Natural killer cell treated with Interleukin-12 subunit alpha and Interleukin-12 subunit beta and Interleukin-15 and Interleukin-18, amount 100 ng/mL, for 72 hours (primary cell): Measurements from ENCODE around the gene SH2B3. TPM values are rescaled to one million over a fixed set of nuclear protein-coding genes. Genes with fewer than 3 reads are reported as not detected.
"Not testable (repeated sequence)": the region's sequence is repeated elsewhere in the genome, so short reads cannot be mapped to it uniquely, and the experiment has no call there.

Experiments
- ATAC-seq, 2 donors: fragments of 150-1000 bp; cut with Tn5 transposase in 1 of 2; sonication (Bioruptor Pico), chemical (Tn5 transposase) in 1 of 2; 2 replicates each; pipeline ENCODE4 v1.10.0; 2021
- DNase-seq: peaks from one replicate; pipeline ENCODE4 v3.0.0; 2022; ENCODE audit warnings: low spot score
- H3K27ac Mint-ChIP-seq, 2 donors: 1 replicate in 1 of 2; 2 replicates in 1 of 2; pipeline ENCODE4 v1.8.0; 2022; ENCODE audit warnings: mixed read lengths in 2 of 2, mild to moderate bottlenecking in 1 of 2, moderate library complexity in 1 of 2
- H3K27me3 Mint-ChIP-seq, 2 donors: 1 replicate in 1 of 2; 2 replicates in 1 of 2; pipeline ENCODE4 v1.8.0; 2022; ENCODE audit warnings: mixed read lengths in 2 of 2
- H3K36me3 Mint-ChIP-seq: one replicate; pipeline ENCODE4 v1.8.0; 2022; ENCODE audit warnings: mixed read lengths
- H3K4me1 Mint-ChIP-seq, 2 donors: 1 replicate in 1 of 2; 2 replicates in 1 of 2; pipeline ENCODE4 v1.8.0; 2022; ENCODE audit warnings: low read depth in 2 of 2, mixed read lengths in 2 of 2, mild to moderate bottlenecking in 1 of 2
- H3K4me3 Mint-ChIP-seq: one replicate; pipeline ENCODE4 v1.8.0; 2022; ENCODE audit warnings: mixed read lengths
- H3K9me3 Mint-ChIP-seq: 2 replicates; pipeline ENCODE4 v1.8.0; 2022; ENCODE audit warnings: mixed read lengths
- total RNA-seq, 2 donors: library from RNA; stranded (reverse); gene quantifications; one replicate each; pipeline ENCODE4 v1.2.3, GENCODE V29; 2022

Gene SH2B3
- total RNA-seq, 2 donors from 2014 or later, result 10.0 to 12.2 TPM

DNA sequence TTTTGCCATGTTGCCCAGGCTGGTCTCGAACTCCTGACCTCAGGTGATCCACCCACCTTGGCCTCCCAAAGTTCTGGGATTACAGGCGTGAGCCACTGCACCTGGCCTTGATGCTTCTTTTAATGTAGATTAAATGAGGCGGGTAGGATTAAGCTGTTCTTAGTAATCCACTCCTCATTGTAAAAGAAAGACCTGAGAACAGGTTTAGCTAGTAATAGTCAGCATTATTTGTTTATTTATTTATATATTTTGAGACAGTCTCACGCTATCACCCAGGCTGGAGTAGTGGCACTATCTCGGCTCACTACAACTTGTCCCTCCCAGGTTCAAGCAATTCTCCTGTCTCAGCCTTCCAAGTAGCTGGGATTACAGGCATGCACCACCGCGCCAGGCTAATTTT is 9.5 kb upstream of the SH2B3 start:
- H3K4me3 Mint-ChIP-seq, result not testable (repeated sequence)

DNA sequence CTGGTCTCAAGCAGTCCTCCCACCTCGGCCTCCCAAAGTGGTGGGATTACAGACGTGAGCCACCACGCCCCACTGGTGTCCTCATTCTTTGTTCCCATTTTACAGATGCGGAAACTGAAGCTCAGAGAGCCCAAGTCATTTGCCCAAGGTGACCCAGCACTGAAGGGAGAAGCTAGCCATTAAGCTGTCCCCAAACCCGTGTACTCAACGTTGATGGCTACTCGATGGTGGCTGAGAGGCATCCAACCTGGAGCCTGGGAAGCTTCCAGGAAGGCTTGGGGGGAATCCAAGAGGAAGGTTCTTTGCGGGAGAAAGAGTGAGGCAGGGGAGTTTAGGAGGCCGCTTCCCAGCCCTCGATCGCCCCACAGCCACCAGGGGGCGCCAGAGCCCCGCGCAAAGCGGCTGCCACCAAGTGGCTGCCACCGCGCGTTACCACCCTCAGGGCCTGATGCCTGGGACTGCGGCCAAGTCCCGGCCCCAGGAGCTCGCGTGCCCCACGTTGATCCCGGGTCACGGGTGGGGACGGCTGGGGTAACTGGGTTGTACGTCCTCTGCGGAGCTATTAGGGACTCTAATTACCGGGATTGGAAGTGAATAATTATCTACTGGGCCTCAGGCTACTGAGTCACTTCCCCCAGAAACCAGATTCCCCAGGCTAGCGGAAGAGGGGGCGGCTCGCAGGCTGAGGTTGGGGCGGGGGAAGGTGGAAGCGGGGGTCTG is 8.8 kb upstream of the SH2B3 start:
- DNase-seq (peak; percentile 91), ATAC-seq (peak; percentile 90 to 93)
- H3K4me1 Mint-ChIP-seq, result peaks cover 19 to 25% of the 10 kb centered on the region in 2 donors
- peak overlapping the region in 1 of 2 donors; percentile 10 for H3K27ac Mint-ChIP-seq
- peaks cover 7% of the 10 kb centered on the region for H3K36me3 Mint-ChIP-seq
- peak overlapping the region; percentile 59 for H3K4me3 Mint-ChIP-seq
- H3K9me3 Mint-ChIP-seq, result no peaks in the 10 kb centered on the region
- H3K27me3 Mint-ChIP-seq, result peaks cover 15 to 17% of the 10 kb centered on the region in 2 donors

More for the DNA sequence above, 9.5 kb upstream of the SH2B3 start:
- not testable (repeated sequence) for DNase-seq, H3K36me3 Mint-ChIP-seq, H3K9me3 Mint-ChIP-seq, ATAC-seq
- peaks cover 15 to 17% of the 10 kb centered on the region in 2 donors for H3K27me3 Mint-ChIP-seq
- peak overlapping the region in 1 of 2 donors; percentile 10 for H3K27ac Mint-ChIP-seq
- peaks cover 19 to 25% of the 10 kb centered on the region in 2 donors for H3K4me1 Mint-ChIP-seq

DNA sequence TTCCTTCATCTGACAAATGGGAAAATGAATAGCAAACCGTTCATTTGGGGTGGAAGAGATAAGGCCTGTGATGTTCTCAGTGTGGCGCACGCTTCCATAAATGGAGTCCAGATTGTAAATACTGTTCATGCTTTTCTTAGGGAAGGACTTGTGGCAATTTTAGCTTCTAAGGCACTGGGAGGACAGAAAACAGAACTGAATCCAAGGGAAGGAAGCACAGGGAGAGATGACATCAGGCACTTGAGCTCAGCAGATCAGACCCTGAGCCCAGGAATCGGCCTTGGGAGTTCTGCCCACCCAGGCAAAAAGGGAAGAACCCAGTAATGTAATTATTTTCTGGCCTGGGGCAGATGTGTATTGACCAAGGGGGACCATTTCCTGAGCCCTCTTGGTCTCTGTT is 7.2 kb upstream of the SH2B3 start:
- peaks cover 26 to 32% of the 10 kb centered on the region in 2 donors for H3K4me1 Mint-ChIP-seq
- H3K27me3 Mint-ChIP-seq, result peaks cover 15 to 17% of the 10 kb centered on the region in 2 donors
- no peak overlapping the region for H3K27ac Mint-ChIP-seq
- no peaks in the 10 kb centered on the region for H3K9me3 Mint-ChIP-seq
- DNase-seq, result no peak
- no peak for ATAC-seq
- no peak overlapping the region for H3K4me3 Mint-ChIP-seq
- peaks cover 7% of the 10 kb centered on the region for H3K36me3 Mint-ChIP-seq

DNA sequence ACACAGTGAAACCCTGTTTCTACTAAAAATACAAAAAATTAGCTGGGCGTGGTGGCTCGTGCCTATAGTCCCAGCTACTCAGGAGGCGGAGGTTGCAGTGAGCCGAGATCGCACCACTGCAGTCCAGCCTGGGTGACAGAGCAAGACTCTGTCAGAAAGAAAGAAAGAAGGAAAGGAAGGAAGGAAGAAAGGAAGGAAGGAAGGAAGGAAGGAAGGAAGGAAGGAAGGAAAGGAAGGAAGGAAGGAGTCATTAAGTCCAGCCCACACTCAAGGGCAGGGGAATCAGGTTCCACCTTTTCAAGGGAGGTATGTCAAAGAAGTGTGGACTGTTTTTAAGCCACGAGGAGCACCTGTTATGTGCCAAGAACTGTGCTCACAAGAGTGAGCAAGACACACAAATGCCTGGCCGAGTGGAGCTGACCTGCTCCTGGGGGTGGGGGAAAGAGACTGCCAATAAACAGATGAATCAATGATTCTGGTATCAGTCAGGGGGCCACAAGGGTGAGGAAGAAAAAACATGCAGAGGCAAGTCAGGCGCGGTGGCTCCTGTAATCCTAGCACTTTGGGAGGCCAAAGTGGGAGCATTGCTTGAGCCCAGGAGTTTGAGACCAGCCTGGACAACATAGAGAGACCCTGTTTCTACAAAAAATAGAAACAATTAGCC is 5.8 kb upstream of the SH2B3 start:
- H3K36me3 Mint-ChIP-seq, DNase-seq, ATAC-seq, H3K9me3 Mint-ChIP-seq: not testable (repeated sequence)
- peak overlapping the region; percentile 38 for H3K4me3 Mint-ChIP-seq
- peak overlapping the region; percentile 19 to 82 for H3K27ac Mint-ChIP-seq
- peaks cover 17 to 22% of the 10 kb centered on the region in 2 donors for H3K27me3 Mint-ChIP-seq
- peaks cover 39 to 45% of the 10 kb centered on the region in 2 donors for H3K4me1 Mint-ChIP-seq

DNA sequence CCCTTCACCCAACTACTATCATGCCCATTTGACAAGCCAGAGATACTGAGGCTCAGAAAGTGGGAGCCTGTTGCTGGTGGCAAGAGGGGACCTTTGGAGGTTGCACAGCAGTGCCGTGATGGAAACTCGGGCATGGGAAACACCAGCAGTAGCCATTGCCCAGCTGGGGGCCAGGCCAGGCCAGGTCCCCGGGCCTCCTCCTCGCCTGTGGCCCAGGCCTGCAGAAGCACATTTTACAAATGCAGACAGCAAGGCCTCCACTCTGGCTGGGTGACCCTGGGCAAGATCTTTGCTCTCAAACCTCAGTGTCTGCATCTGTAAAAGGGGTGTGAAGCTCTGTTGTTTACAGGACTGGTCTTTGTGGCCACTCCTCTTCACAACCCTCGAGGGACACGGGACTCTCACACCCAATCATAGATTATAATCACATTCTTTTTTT is 4.5 kb upstream of the SH2B3 start:
- H3K27me3 Mint-ChIP-seq, result peaks cover 17 to 22% of the 10 kb centered on the region in 2 donors
- no peak overlapping the region for H3K4me3 Mint-ChIP-seq
- DNase-seq, result no peak
- H3K36me3 Mint-ChIP-seq, result peaks cover 7% of the 10 kb centered on the region
- no peak overlapping the region for H3K27ac Mint-ChIP-seq
- H3K4me1 Mint-ChIP-seq, result peaks cover 39 to 46% of the 10 kb centered on the region in 2 donors
- ATAC-seq, result no peak
- H3K9me3 Mint-ChIP-seq, result no peaks in the 10 kb centered on the region

DNA sequence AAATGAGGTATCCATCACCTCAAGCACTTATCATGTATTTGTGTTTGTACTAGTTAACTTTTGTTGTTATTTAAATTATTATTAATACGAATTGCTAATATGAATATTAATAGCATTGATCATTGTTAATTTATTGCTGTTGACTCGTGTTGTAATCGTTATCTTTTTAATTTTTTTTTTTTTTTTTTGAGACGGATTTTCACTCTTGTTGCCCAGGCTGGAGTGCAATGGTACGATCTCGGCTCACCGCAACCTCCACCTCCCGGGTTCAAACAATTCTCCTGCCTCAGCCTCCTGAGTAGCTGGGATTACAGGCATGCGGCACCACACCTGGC is 3.3 kb upstream of the SH2B3 start:
- not testable (repeated sequence) for ATAC-seq, DNase-seq, H3K9me3 Mint-ChIP-seq, H3K36me3 Mint-ChIP-seq
- Mint-ChIP-seq H3K27ac (peak overlapping the region in 1 of 2 donors; percentile 65), H3K27me3 (peaks cover 17 to 22% of the 10 kb centered on the region in 2 donors), H3K4me3 (peak overlapping the region; percentile 77), H3K4me1 (peaks cover 38 to 45% of the 10 kb centered on the region in 2 donors)

DNA sequence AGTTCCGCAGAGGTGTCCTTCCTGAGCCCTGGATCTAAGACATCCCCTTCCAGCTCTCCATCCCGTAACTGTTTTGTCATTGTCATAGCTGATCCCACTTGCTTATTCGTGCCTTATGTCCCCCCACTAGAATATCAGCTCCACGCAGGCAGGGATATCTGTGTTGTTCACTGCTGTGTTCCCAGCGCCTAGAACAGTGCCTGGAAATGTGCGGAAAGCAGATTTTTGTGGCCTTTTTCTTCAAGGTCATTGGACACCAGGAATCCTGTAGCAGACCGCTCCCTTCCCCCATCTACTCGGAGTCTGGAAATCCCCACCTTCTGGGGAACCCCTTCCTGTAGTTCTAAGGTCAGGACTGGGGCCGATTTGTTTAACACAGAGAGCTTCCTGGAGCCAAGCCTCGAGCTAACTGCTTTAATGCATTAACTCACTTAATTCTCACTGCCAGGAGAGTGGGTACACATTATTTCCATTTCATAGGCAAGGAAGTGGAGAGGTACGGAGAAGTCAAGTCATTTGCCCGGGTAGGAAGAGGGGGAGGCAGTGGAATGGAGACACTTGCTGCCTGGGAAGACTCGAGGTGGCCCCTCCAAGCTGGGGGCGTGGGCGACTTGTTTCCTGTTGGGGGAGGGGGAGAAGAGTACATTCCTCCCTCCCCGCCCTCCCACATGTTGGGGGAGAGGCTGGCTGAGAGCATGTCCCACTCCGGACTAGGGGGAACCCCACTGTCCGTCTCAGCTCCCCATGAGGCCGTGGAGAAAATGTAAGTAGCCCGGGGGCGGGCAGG is 1.2 kb upstream of the SH2B3 start:
- Mint-ChIP-seq H3K27me3 (peaks cover 14 to 16% of the 10 kb centered on the region in 2 donors), H3K9me3 (no peaks in the 10 kb centered on the region), H3K4me1 (peaks cover 45 to 49% of the 10 kb centered on the region in 2 donors), H3K36me3 (peaks cover 5% of the 10 kb centered on the region), H3K4me3 (peak overlapping the region; percentile 80), H3K27ac (peak overlapping the region; percentile 49 to 81)
- ATAC-seq (no peak), DNase-seq (peak; percentile 74)

DNA sequence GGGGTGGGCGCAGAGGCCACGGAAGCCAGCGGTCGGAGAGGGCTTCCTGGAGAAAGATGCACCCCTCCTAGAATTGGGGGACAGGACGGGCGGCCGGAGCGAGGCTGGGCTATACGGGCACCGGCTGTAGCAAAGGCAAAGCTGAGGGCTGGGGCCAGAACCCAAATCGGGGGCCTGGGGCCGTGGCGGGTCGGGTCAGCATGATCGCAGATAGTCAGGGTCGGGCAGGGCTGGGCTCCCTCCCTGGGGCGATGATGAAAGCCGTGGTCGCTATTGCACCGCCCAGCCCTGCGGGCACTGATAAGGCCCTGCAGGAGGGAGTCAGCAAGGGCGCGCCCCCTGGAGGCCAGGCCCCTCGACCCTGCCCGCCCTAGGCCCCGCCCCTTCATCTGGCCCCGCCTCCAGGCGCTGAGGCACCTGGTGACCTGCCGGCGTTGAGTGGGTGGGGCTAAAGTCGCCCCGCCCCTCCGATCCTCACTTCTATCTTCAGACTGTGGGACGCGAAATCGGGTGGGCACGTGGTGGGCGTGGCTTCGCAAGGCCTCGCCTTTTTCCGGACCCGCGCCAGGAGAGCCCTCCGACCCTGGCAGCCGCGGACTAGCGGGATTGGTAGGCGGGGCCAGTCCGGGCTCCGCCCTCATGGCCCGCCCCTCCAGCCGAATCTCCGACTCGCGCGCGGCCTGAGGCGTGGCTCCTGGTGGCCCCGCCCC is 419 bp upstream of the SH2B3 start:
- Mint-ChIP-seq H3K4me3 (peak overlapping the region; percentile 80), H3K36me3 (no peaks in the 10 kb centered on the region), H3K27me3 (peaks cover 7 to 8% of the 10 kb centered on the region in 2 donors), H3K4me1 (peaks cover 41 to 42% of the 10 kb centered on the region in 2 donors), H3K27ac (peak overlapping the region; percentile 49 to 81), H3K9me3 (no peaks in the 10 kb centered on the region)
- DNase-seq (peak; percentile 91), ATAC-seq (peak; percentile 85 to 89)

DNA sequence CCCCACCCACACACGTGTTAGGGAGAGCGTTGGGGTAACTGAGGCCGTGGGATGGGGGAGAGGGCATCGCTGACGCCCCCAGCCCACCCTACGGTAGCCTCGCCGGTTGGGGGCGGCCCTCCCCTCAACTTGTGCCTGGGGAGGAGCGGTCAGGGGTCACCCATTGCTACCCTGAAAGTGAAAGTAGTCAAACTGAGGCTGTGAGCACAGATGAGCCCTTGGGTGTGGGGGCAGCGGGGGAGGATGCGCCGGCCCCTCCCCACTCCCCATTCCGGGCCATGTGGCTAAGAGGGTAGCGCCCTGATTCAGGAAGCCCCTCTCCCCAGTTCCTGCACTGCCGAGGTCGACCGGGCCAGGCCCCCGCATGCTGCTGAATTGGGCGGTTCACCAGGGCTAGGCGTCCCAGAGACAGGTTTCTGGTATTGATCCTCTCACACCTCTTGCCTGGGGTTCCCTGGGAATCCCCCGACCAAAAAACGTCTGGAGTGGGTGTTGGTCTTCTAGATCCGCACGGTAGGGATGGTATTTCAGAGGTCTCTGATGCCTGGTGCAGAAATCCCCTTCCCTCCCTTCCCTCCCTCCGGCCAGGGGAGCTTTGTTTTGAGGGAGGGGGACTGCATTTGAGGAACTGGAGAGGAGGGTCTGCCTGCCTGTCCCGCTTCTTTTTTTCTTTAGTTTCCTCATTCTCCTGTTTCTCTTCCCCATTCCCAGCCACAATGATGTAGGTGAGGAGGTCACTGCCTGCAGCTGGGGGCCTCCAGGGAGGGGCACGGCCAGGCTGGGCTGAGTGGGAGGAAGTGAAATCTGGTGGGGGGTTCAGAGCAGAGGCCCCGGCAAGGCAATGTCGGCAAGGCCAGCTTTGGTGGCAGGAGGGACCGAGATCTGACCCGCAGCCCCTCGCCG is 1.0 kb downstream of the SH2B3 start:
- ATAC-seq (peak in 1 of 2 donors; percentile 3), DNase-seq (peak; percentile 78)
- Mint-ChIP-seq H3K9me3 (no peaks in the 10 kb centered on the region), H3K27ac (peak overlapping the region; percentile 66 to 87), H3K27me3 (peaks cover 0 to 6% of the 10 kb centered on the region in 2 donors), H3K36me3 (no peaks in the 10 kb centered on the region), H3K4me3 (peak overlapping the region; percentile 89), H3K4me1 (peaks cover 41 to 50% of the 10 kb centered on the region in 2 donors)

DNA sequence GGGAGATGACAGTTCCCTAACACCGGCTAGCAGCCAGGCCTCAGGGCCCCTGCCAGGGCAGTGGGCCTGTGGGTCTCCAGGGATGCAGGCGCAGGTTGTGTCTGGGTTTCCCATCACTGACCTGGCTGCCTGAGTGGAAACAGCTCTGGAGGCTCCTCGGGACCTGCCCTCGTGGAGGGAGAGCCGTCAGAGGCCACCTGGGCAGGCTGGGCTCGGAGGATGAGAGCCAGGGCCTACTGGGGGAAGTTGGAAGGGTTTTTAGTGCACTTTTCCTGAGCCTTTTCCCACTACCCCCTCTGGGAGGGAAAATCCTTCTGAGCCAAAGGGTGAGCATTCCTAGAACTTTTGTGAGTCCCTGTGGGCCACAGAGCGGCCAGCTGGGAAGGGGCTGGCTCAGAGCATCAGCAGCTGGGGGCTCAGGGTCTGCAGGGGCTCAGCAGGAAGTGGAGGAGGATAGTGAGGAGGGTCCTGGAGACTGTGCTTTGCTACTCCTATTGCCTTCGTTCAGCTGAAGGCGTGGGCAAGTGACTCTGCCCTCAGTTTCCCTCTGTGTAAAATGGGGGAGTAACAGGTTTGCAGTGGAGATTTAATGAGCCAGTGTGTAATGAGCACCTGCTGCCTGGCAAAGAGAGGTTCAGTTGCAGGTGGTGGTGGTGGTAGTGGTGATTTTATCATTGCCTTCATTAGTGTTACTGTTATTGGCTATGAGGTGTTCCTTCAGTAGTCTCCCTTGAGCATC is 1.8 kb downstream of the SH2B3 start:
- no peaks in the 10 kb centered on the region for H3K36me3 Mint-ChIP-seq
- H3K27ac Mint-ChIP-seq, result peak overlapping the region; percentile 66 to 87
- no peak for DNase-seq
- ATAC-seq, result no peak
- peak overlapping the region; percentile 89 for H3K4me3 Mint-ChIP-seq
- peaks cover 50 to 57% of the 10 kb centered on the region in 2 donors for H3K4me1 Mint-ChIP-seq
- no peaks in the 10 kb centered on the region for H3K9me3 Mint-ChIP-seq
- peaks cover 0 to 6% of the 10 kb centered on the region in 2 donors for H3K27me3 Mint-ChIP-seq

DNA sequence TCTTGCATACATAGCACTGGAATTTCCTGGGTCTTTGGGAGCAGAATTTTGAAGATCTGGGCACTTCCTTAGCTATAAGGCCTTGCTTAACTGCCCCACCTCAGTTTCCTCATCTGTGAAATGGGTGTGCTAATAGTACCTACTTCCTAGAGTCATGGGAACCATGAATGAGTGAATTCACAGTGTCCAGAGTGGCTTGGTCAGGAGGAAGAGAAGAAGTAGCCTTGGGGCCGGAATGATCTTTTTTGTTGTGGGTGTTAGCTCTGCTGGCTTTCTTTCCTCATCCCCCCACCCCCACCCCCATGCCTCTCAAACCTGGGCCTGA is 2.4 kb downstream of the SH2B3 start:
- DNase-seq, result no peak
- Mint-ChIP-seq H3K4me1 (peaks cover 52 to 60% of the 10 kb centered on the region in 2 donors), H3K27me3 (peaks cover 0 to 6% of the 10 kb centered on the region in 2 donors), H3K27ac (no peak overlapping the region), H3K9me3 (no peaks in the 10 kb centered on the region), H3K36me3 (no peaks in the 10 kb centered on the region), H3K4me3 (peak overlapping the region; percentile 89)
- ATAC-seq, result no peak
